HepG2 (cell line): ENCODE data around the gene LEAP2. TPM values are rescaled to one million over a fixed set of nuclear protein-coding genes. Genes with fewer than 3 reads are reported as not detected.

ENCODE experiments used
- CEBPG ChIP-seq: IDR thresholded peaks from 2 replicates; pipeline ENCODE4 v1.6.1; 2016
- ETV5 ChIP-seq: IDR thresholded peaks from 2 replicates; pipeline ENCODE4 v1.6.1; 2018; ENCODE audit warnings: missing biosample characterization, missing genetic modification reagents, inconsistent platforms, borderline replicate concordance
- EZH2 ChIP-seq: conservative IDR thresholded peaks from 2 replicates; pipeline ENCODE4 v1.6.1; 2012; ENCODE audit warnings: mild to moderate bottlenecking, low read depth, low read length, moderate library complexity
- GMEB1 ChIP-seq: sonication (generic); formaldehyde crosslinking; IDR thresholded peaks from 2 replicates; pipeline ENCODE4 v1.5.1; 2020; ENCODE audit warnings: missing genetic modification reagents, mild to moderate bottlenecking, borderline replicate concordance
- HNF4G ChIP-seq, 2 experiments: sonication (generic) in 1 of 2; formaldehyde crosslinking in 1 of 2; IDR thresholded peaks; 2 replicates each; pipeline versions ENCODE4 v1.4.0 to v1.6.1; 2011 to 2020; ENCODE audit warnings: borderline replicate concordance in 2 of 2, low read depth in 2 of 2, mild to moderate bottlenecking in 2 of 2, low read length in 1 of 2, missing genetic modification reagents in 1 of 2, moderate library complexity in 1 of 2
- HNRNPL ChIP-seq: fragments of 200-400 bp; formaldehyde crosslinking; IDR thresholded peaks from 2 replicates; pipeline ENCODE4 v1.6.1; 2017; ENCODE audit warnings: mild to moderate bottlenecking, low read depth, low read length
- KDM1A ChIP-seq: IDR thresholded peaks from 2 replicates; pipeline ENCODE4 v1.6.1; 2016; ENCODE audit warnings: missing compliant biosample characterization
- KLF11 ChIP-seq: IDR thresholded peaks from 2 replicates; pipeline ENCODE4 v1.6.1; 2016; ENCODE audit warnings: missing compliant biosample characterization
- MAF1 ChIP-seq: sonication (generic); formaldehyde crosslinking; IDR thresholded peaks from 2 replicates; pipeline ENCODE4 v1.5.0; 2020; ENCODE audit warnings: missing genetic modification reagents, borderline replicate concordance
- NBN ChIP-seq: fragments of 450-650 bp; conservative IDR thresholded peaks from 2 replicates; pipeline ENCODE4 v1.6.1; 2017
- ZFP36 ChIP-seq: fragments of 150-350 bp; IDR thresholded peaks from 2 replicates; pipeline ENCODE4 v1.6.1; 2018; ENCODE audit warnings: borderline replicate concordance, low read length, low read depth; ENCODE audit not compliant: partially characterized antibody
- ZMAT5 ChIP-seq: sonication (generic); formaldehyde crosslinking; IDR thresholded peaks from 2 replicates; pipeline ENCODE4 v1.5.0; 2020; ENCODE audit warnings: mild to moderate bottlenecking, low read depth, missing genetic modification reagents, borderline replicate concordance
- ZNF18 ChIP-seq: sonication (generic); formaldehyde crosslinking; IDR thresholded peaks from 2 replicates; pipeline ENCODE4 v1.8.0; 2022; ENCODE audit warnings: mild to moderate bottlenecking, missing genetic modification reagents; ENCODE audit not compliant: insufficient replicate concordance
- ZNF546 ChIP-seq: sonication (generic); formaldehyde crosslinking; conservative IDR thresholded peaks from 2 replicates; pipeline ENCODE4 v1.8.1; 2023; ENCODE audit warnings: mild to moderate bottlenecking, missing genetic modification reagents
- ZNF7 ChIP-seq: IDR thresholded peaks from 2 replicates; pipeline ENCODE4 v1.6.1; 2016; ENCODE audit warnings: missing biosample characterization, missing genetic modification reagents
- polyA plus RNA-seq, 8 experiments: library from polyadenylated mRNA; depleted of rRNA in 3 of 8; stranded (reverse) in 7 of 8; unstranded in 1 of 8; fragments of >200 nt; fragmentation: Illumina TruSeq in 4 of 8; extraction: Trizol in 4 of 8; gene quantifications; 2 replicates each; pipeline versions ENCODE4 v1.2.1 to v1.2.3, GENCODE V29; 2011 to 2016; ENCODE audit warnings: low read depth in 4 of 8, missing spikeins in 1 of 8, mixed read lengths in 1 of 8; ENCODE audit not compliant: insufficient read depth in 1 of 8
- total RNA-seq, 5 experiments: library from RNA; depleted of rRNA; stranded (reverse); fragments of >200 nt; fragmentation: Illumina TruSeq; extraction: Trizol; gene quantifications; 2 replicates each; pipeline ENCODE4 v1.2.3, GENCODE V29; 2016; ENCODE audit warnings: low read depth in 1 of 5
- TF ChIP-seq, protein P1 (sequence below): sonication (generic); formaldehyde crosslinking; IDR thresholded peaks from 2 replicates; pipeline ENCODE4 v1.5.1; 2020; ENCODE audit warnings: missing genetic modification reagents, mild to moderate bottlenecking, borderline replicate concordance
- TF ChIP-seq, protein P2 (sequence below): sonication (generic); formaldehyde crosslinking; IDR thresholded peaks from 2 replicates; pipeline ENCODE4 v1.5.0; 2020; ENCODE audit warnings: missing genetic modification reagents, mild to moderate bottlenecking, borderline replicate concordance
- TF ChIP-seq, protein P3 (sequence below): sonication (generic); formaldehyde crosslinking; IDR thresholded peaks from 2 replicates; pipeline ENCODE4 v1.4.0; 2020; ENCODE audit warnings: missing genetic modification reagents
- TF ChIP-seq, protein P4 (sequence below): sonication (generic); formaldehyde crosslinking; IDR thresholded peaks from 2 replicates; pipeline ENCODE4 v1.4.0; 2020; ENCODE audit warnings: missing genetic modification reagents, low read depth, mild to moderate bottlenecking, borderline replicate concordance

Gene LEAP2
- total and polyA plus RNA-seq, 2 of the 13 experiments (the other 11 are each of a cell fraction or from before 2014, with no cell fraction given): 23.9 to 51.9 TPM

- TF ChIP-seq, protein P1, sequence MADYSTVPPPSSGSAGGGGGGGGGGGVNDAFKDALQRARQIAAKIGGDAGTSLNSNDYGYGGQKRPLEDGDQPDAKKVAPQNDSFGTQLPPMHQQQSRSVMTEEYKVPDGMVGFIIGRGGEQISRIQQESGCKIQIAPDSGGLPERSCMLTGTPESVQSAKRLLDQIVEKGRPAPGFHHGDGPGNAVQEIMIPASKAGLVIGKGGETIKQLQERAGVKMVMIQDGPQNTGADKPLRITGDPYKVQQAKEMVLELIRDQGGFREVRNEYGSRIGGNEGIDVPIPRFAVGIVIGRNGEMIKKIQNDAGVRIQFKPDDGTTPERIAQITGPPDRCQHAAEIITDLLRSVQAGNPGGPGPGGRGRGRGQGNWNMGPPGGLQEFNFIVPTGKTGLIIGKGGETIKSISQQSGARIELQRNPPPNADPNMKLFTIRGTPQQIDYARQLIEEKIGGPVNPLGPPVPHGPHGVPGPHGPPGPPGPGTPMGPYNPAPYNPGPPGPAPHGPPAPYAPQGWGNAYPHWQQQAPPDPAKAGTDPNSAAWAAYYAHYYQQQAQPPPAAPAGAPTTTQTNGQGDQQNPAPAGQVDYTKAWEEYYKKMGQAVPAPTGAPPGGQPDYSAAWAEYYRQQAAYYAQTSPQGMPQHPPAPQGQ (CRISPR knock-in tag): no peak
- TF ChIP-seq ZMAT5 (CRISPR knock-in tag) (no peak), ZFP36 (no peak), HNRNPL (no peak), GMEB1 (CRISPR knock-in tag) (peak; percentile 30; the same call in 1 of the 2 replicates), MAF1 (CRISPR knock-in tag) (no peak), EZH2 (no peak), ETV5 (CRISPR knock-in tag) (peak; percentile 75; the same call in 1 of the 2 replicates), NBN (no peak), KLF11 (CRISPR knock-in tag) (no peak), KDM1A (CRISPR knock-in tag) (0 out of 2 replicates have a peak, but pooled peaks have one; percentile 45), ZNF7 (CRISPR knock-in tag) (peak; percentile 71; the same call in 1 of the 2 replicates), CEBPG (CRISPR knock-in tag) (peak; percentile 94), ZNF546 (CRISPR knock-in tag) (no peak), ZNF18 (CRISPR knock-in tag) (no peak), HNF4G (IDR thresholded peaks at IDR 0.05; ENCODE audit: borderline replicate concordance, low read depth, low read length) (peak; percentile 77), HNF4G (CRISPR knock-in tag; IDR thresholded peaks at IDR 0.05; ENCODE audit: borderline replicate concordance, low read depth) (0 out of 2 replicates have a peak, but pooled peaks have one; percentile 49)
- TF ChIP-seq, protein P2, sequence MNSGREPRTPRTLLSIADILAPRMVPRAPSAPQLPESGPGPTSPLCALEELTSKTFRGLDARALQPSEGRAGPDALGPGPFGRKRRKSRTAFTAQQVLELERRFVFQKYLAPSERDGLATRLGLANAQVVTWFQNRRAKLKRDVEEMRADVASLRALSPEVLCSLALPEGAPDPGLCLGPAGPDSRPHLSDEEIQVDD (CRISPR knock-in tag): no peak
- TF ChIP-seq, protein P3, sequence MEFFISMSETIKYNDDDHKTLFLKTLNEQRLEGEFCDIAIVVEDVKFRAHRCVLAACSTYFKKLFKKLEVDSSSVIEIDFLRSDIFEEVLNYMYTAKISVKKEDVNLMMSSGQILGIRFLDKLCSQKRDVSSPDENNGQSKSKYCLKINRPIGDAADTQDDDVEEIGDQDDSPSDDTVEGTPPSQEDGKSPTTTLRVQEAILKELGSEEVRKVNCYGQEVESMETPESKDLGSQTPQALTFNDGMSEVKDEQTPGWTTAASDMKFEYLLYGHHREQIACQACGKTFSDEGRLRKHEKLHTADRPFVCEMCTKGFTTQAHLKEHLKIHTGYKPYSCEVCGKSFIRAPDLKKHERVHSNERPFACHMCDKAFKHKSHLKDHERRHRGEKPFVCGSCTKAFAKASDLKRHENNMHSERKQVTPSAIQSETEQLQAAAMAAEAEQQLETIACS (CRISPR knock-in tag): no peak
- TF ChIP-seq, protein P4, sequence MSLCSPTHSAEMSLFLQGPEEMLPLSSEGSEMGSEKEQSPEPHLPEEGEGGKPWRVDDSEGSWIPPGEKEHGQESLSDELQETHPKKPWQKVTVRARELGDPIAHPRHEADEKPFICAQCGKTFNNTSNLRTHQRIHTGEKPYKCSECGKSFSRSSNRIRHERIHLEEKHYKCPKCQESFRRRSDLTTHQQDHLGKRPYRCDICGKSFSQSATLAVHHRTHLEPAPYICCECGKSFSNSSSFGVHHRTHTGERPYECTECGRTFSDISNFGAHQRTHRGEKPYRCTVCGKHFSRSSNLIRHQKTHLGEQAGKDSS (CRISPR knock-in tag): no peak; the same call in 1 of the 2 replicates
Observed at GRCh38 chr5:132839426-132840301, 33.8 kb upstream of the LEAP2 start (continued).
